ENCODE data around the gene SLC25A2.

Gene SLC25A2

DNA sequence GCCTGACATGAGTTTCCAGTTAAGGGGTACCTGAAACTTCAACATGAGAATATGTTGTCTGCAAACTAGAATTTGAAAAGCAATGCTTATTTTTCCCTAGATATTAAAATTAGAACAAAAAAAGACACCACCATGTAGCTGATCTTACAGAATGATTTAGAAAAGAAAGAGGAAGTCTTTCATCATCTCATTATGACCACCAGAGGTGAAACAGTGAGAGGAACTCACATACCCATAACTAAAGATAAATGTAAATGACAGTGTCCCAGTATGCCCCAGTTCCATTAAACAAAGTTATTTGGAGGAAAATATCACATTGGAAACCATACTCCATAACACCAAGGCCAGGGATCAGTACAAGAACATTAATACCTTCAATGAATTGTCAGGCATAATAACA, 9.9 kb upstream of the SLC25A2 start:
- no peak for DNase-seq (ENCODE audit: low spot score)

DNA sequence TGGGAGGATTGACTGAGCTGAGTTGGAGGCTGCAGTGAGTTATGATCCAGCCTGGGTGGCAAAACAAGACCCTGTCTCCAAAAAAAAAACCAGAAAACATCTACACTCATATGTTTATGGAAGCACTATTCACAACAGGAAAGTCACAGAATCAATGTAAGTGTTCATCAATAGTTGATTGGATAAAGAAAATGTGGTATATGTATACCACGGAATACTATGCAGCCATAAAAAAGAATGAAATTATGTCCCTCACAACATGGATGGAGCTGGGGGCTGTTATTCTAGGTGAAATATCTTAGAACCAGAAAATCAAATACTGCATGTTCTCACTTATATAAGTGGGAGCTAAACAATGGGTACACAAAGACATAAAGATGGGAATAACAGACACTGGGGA, 2.8 kb upstream of the SLC25A2 start:
- DNase-seq (ENCODE audit: low spot score), result no peak

DNA sequence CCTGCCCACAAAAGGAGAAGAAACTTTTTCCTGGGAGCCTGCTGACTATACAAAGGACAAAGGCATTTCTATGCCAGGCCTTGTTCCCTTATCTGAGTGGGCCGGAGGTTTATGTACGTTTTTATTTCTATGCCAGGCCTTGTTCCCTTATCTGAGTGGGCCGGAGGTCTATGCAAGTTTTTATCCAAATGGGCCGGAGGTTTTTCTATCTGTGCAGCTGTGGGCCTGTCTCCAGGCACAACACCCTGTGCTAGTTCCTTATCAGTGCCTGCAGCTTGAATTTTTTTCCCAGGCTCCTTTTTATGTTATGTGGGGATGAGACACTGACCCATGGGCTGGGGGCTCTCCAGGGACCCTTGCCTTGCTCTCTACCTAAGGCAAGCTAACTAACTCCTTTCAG, 5.5 kb downstream of the SLC25A2 start:
- no peak for DNase-seq (ENCODE audit: low spot score)

DNA sequence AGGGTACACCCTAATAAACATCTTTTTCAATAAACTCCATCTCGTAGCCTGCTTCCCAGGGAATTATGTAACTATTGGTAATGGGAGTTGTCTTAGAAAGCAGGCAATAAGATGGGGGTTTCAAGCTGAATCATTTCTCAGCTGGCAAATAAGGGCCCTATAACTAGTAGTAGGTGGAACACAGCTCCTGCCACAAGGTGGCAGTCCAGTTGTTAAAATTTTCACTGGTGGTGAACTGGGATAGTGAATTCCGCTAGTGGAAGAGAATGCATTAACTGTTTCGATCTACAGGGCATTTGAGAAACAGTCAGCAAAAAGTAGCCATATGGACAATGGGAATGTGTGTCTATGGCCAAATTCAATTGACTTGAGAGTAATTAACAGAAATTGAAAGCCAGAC, 30.9 kb downstream of the SLC25A2 start:
- no peak for DNase-seq (ENCODE audit: low spot score)

DNA sequence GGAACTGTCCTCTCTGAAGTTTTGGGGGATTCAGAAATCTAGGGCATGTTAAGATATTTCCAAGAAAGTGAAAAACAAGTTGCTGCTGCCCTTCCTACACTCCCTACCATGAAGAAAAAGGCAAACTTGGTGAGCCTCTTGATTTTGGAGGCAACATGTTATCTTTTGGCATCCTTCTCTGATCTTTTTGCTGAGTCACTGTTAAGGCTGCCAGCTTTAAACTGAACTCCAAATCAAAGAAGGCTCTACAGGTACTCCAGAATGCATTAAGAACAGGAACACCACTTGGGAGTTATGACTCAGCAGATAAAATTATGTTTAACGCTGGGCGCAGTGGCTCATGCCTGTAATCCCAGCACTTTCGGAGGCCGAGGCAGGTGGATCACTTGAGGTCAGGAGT, 34.7 kb downstream of the SLC25A2 start:
- no peak for DNase-seq (ENCODE audit: low spot score)

DNA sequence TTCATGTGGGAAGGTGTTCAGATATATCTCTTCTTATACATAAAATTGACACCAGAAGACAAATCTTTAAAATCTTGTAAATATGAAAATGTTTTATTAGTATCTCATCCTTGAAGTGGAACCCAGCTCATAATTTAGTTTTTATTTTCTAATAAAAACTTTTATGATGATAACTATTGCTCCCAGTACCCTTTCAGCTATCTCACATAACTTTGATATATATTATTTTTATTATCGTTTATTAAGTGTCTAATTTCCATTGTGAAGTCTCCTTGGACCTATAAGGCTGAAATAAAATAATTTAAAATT, 42.7 kb downstream of the SLC25A2 start:
- no peak for DNase-seq (ENCODE audit: low spot score)

DNA sequence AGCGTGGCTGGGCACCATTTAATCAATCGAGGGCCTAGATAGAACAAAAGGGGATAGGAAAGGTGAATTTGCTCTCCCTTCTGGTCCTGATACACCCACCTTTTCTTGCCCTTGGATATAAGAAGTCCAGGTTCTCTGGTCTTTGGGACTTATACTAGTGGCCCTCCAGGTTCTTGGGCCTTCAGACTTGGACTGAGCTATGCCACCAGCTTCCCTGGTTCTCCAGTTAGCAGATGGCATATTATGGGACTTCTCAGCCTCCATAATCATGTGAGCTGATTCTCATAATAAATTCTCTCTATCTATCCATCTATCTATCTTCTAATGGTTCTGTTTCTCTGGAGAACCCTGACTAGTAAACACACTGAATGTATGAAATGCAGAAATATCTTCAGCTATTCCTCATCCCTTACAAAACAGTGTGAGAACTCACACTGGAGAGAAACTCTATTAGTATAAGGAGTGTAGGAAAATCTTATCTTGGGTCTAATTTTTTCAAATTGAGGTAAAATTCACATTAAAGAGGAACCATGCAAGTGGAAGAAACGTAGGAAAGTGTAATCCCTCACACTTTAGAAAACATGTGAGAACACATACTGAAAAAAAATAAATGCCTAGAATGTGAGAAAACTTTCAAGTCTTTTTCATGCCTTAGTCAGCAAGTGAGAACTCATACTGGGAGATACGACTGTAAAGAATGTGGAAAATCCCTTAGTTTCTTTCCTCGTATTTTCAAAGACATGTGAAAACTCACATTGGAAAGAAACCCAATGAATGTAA, 43.2 kb downstream of the SLC25A2 start:
- no peak for DNase-seq (ENCODE audit: low spot score)

DNA sequence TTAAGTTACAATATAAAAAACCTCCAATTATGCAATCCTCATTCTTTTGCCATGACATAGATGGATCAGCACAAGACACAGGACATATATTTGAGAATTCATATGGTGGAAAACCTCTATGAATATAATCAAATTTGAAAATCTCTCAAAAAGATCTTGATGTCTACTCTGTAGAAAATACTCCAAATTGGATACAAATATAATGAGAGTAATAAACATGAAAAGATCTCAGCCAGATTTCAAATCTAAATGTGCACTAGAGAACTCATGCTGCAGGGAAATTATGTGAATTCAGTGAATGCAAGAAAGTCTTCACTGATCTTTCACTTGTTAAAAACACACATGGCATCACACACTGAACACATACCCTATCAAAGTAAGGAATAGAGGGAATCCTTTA, 44.9 kb downstream of the SLC25A2 start:
- DNase-seq (ENCODE audit: low spot score), result no peak

DNA sequence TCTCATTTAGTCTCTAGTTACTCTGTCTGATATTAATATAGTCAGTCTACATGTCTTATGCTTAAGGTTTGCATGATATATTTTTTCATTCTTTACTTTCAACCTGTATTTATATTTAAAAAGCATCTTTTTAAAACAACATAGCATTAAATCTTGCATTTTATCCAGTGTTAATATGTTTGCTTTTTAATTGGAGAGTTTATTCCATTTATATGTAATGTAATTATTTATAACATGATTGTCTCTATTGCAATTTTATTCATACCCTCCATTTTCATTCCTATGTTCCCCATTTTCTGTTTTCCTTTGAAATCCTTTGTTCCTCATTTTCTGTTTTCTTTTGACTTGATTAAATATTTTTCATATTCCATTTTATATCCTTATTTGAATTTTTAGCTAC, 45.4 kb downstream of the SLC25A2 start:
- DNase-seq (ENCODE audit: low spot score), result no peak
